Parathyroid adenoma (tissue), 2 donors: ENCODE results near the gene ENPP7.

Source experiments
- H2AFZ ChIP-seq: fragments of 300-600 bp; sonication (generic); one replicate; pipeline ENCODE4 v1.7.0; 2017; ENCODE audit warnings: antibody characterized with exemption, mild to moderate bottlenecking
- H3K27ac ChIP-seq: fragments of 300-600 bp; sonication (generic); one replicate; pipeline ENCODE4 v1.7.0; 2017
- H3K27me3 ChIP-seq: fragments of 300-600 bp; sonication (generic); one replicate; pipeline ENCODE4 v1.7.0; 2017; ENCODE audit warnings: low read length; ENCODE audit not compliant: control insufficient read depth, insufficient read depth
- H3K36me3 ChIP-seq: fragments of 300-600 bp; sonication (generic); one replicate; pipeline ENCODE4 v1.7.0; 2017; ENCODE audit warnings: low read length; ENCODE audit not compliant: control insufficient read depth, insufficient read depth
- H3K4me1 ChIP-seq: fragments of 300-600 bp; sonication (generic); one replicate; pipeline ENCODE4 v1.7.0; 2017; ENCODE audit warnings: control low read depth
- H3K4me2 ChIP-seq: fragments of 300-600 bp; sonication (generic); one replicate; pipeline ENCODE4 v1.7.0; 2017; ENCODE audit warnings: low read length
- H3K4me3 ChIP-seq: fragments of 300-600 bp; sonication (generic); one replicate; pipeline ENCODE4 v1.7.0; 2017; ENCODE audit warnings: low read depth, low read length
- H3K79me2 ChIP-seq: fragments of 300-600 bp; sonication (generic); one replicate; pipeline ENCODE4 v1.7.0; 2017; ENCODE audit warnings: control low read depth
- H3K9ac ChIP-seq: fragments of 300-600 bp; sonication (generic); one replicate; pipeline ENCODE4 v1.7.0; 2017; ENCODE audit warnings: mild to moderate bottlenecking
- H3K9me3 ChIP-seq: fragments of 300-600 bp; sonication (generic); one replicate; pipeline ENCODE4 v1.7.0; 2017; ENCODE audit warnings: low read length; ENCODE audit not compliant: control insufficient read depth
- TF ChIP-seq, protein P1 (sequence below): fragments of 300-600 bp; sonication (generic); IDR thresholded peaks from one replicate; pipeline ENCODE4 v1.7.0; 2017; ENCODE audit warnings: antibody characterized with exemption, mild to moderate bottlenecking
- donor health status: primary hyperparathyroidism.

Gene ENPP7

DNA sequence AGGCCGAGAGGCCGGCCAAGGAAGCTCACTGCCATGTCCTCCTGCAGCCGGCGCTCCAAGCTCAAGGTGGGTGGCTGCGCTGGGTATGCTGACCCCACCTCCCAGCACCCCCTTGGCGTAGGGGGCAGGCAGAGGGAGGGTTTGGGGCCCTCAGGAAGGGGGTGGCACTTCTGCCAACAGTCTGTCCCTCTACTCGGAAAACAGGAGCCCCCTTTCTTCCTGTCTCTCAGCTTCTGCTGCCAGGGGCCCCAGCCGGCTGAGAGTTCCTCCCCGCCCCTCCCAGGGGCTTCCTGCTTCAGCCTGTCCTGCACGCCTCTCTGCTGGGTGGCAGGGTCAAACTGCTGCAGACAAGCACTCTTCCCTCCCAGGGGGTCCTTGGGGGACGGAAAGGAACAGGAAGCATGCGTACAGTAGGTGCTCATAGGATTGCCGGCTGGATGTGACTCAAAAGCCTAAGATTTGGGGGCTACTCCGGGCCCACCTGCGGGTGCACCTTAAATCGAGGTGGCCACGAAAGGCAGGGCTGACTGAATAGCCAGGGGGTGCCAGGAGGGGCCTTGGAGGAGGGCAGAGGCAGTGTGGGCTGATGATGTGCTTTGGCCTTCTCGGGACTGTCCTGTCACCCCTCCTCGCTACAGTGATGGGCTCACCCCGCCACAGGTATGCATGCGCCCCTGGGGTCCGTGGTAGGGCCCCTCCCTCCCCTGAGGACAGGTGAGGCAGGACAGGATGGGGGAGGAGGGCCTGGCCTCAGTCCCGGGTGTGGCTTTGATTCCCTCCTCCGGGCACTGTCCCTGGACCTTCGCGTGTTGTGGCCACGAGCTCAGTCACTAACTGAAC, 51.2 kb downstream of the ENPP7 start:
- H3K27me3 ChIP-seq = no peaks in the 10 kb centered on the region

DNA sequence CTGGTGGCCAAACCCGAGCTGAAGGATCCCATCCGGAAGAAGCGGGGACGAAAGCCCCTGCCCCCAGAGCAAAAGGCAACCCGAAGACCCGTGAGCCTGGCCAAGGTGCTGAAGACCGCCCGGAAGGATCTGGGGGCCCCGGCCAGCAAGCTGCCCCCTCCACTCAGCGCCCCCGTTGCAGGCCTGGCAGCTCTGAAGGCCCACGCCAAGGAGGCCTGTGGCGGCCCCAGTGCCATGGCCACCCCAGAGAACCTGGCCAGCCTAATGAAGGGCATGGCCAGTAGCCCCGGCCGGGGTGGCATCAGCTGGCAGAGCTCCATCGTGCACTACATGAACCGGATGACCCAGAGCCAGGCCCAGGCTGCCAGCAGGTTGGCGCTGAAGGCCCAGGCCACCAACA, 53.1 kb downstream of the ENPP7 start:
- TF ChIP-seq, protein P1, sequence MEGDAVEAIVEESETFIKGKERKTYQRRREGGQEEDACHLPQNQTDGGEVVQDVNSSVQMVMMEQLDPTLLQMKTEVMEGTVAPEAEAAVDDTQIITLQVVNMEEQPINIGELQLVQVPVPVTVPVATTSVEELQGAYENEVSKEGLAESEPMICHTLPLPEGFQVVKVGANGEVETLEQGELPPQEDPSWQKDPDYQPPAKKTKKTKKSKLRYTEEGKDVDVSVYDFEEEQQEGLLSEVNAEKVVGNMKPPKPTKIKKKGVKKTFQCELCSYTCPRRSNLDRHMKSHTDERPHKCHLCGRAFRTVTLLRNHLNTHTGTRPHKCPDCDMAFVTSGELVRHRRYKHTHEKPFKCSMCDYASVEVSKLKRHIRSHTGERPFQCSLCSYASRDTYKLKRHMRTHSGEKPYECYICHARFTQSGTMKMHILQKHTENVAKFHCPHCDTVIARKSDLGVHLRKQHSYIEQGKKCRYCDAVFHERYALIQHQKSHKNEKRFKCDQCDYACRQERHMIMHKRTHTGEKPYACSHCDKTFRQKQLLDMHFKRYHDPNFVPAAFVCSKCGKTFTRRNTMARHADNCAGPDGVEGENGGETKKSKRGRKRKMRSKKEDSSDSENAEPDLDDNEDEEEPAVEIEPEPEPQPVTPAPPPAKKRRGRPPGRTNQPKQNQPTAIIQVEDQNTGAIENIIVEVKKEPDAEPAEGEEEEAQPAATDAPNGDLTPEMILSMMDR = no peak
- H3K27me3 ChIP-seq = no peaks in the 10 kb centered on the region
- no peak overlapping the region for H3K4me2 ChIP-seq
- no peak overlapping the region for H3K27ac ChIP-seq
- no peaks in the 10 kb centered on the region for H3K79me2 ChIP-seq
- H3K4me1 ChIP-seq = no peaks in the 10 kb centered on the region
- no peak overlapping the region for H2AFZ ChIP-seq
- H3K9ac ChIP-seq = no peak overlapping the region
- no peak overlapping the region for H3K4me3 ChIP-seq
- no peaks in the 10 kb centered on the region for H3K9me3 ChIP-seq
- H3K36me3 ChIP-seq = no peaks in the 10 kb centered on the region

More for the DNA sequence above, 51.2 kb downstream of the ENPP7 start:
- Histone ChIP-seq H3K36me3 (no peaks in the 10 kb centered on the region), H3K4me1 (no peaks in the 10 kb centered on the region), H3K9ac (no peak overlapping the region), H3K79me2 (no peaks in the 10 kb centered on the region), H2AFZ (no peak overlapping the region), H3K4me3 (no peak overlapping the region), H3K4me2 (no peak overlapping the region), H3K27ac (no peak overlapping the region), H3K9me3 (no peaks in the 10 kb centered on the region)
- TF ChIP-seq, protein P1 = no peak

DNA sequence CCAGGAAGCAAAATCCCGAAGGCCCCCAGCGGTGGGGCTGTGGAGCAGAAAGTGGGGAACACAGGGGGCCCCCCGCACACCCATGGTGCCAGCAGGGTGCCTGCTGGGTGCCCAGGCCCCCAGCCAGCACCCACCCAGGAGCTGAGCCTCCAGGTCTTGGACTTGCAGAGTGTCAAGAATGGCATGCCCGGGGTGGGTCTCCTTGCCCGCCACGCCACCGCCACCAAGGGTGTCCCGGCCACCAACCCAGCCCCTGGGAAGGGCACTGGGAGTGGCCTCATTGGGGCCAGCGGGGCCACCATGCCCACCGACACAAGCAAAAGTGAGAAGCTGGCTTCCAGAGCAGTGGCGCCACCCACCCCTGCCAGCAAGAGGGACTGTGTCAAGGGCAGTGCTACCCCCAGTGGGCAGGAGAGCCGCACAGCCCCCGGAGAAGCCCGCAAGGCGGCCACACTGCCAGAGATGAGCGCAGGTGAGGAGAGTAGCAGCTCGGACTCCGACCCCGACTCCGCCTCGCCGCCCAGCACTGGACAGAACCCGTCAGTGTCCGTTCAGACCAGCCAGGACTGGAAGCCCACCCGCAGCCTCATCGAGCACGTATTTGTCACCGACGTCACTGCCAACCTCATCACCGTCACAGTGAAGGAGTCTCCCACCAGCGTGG, 53.7 kb downstream of the ENPP7 start:
- no peaks in the 10 kb centered on the region for H3K27me3 ChIP-seq
- H2AFZ ChIP-seq = no peak overlapping the region
- H3K9ac ChIP-seq = no peak overlapping the region
- TF ChIP-seq, protein P1 = no peak
- no peak overlapping the region for H3K4me3 ChIP-seq
- no peaks in the 10 kb centered on the region for H3K79me2 ChIP-seq
- no peaks in the 10 kb centered on the region for H3K4me1 ChIP-seq
- no peaks in the 10 kb centered on the region for H3K9me3 ChIP-seq
- no peaks in the 10 kb centered on the region for H3K36me3 ChIP-seq
- no peak overlapping the region for H3K27ac ChIP-seq
- no peak overlapping the region for H3K4me2 ChIP-seq

DNA sequence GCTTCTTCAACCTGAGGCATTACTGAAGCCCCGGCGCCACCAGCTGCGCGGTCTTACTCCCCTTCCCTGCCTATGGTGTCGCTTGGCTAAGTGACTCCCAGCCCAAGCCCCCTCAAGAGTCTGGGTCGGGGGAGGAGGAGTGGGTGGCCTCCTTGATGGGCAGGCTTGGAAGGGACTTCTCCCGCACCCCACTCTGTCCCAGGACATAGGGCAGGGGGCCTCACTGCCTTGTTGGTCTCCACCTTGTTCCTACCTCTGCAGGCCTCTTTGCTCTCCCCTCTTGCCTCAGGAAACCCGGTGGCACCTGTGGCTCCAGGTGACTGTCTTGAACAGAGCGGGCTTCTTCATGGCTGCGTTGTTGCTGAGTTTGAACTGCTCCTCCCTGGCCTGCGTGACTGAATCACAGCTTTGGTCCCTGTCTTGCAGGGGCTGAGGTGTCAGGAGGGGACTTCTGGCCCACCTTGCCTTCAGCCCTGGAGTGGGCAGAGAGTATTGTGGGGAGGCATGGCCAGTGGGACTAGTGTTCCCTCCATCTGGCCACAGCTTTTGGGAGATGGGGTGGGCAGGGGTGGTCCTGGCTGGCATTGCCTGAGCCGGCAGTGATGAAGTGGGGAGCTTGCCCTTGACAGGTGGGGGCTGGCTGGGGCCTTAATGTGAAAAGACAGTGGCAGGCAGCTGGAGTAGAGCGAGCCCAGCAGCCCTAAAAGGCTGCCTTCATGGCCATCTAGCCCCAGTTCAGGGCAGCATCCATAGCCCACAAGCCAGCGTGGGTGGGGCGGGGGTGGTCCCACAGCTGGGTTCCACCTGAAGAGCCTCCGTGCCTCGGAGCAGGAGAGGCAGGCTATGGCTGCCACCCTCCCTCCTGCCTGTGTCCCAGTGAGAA, 54.5 kb downstream of the ENPP7 start:
- no peak overlapping the region for H3K4me2 ChIP-seq
- no peaks in the 10 kb centered on the region for H3K79me2 ChIP-seq
- no peaks in the 10 kb centered on the region for H3K27me3 ChIP-seq
- no peak overlapping the region for H2AFZ ChIP-seq
- TF ChIP-seq, protein P1 = no peak
- no peaks in the 10 kb centered on the region for H3K9me3 ChIP-seq
- H3K36me3 ChIP-seq = no peaks in the 10 kb centered on the region
- no peak overlapping the region for H3K27ac ChIP-seq
- H3K4me1 ChIP-seq = no peaks in the 10 kb centered on the region
- H3K9ac ChIP-seq = no peak overlapping the region
- no peak overlapping the region for H3K4me3 ChIP-seq
